ENCODE data around the gene EMC1. TPM values are rescaled to one million over a fixed set of nuclear protein-coding genes. Genes with fewer than 3 reads are reported as not detected.
"Not testable (repeated sequence)": the region's sequence is repeated elsewhere in the genome, so short reads cannot be mapped to it uniquely, and the experiment has no call there.

The EMC1 gene
- total RNA-seq, 2 experiments from 2014 or later: 41.3 to 50.1 TPM

GRCh38 chr1:19269427-19270342 is 18.4 kb upstream of the EMC1 start:
- DNase-seq (ENCODE audit: low spot score); H3K4me2 ChIP-seq (ENCODE audit: low read length); BruUV-seq (replicated peaks); H3K79me2 ChIP-seq (ENCODE audit: insufficient read depth, low read depth, low read length); H2AFZ ChIP-seq (ENCODE audit: low read length); H3K4me1 ChIP-seq (ENCODE audit: insufficient read depth, low read length, poor library complexity, severe bottlenecking); H4K20me1 ChIP-seq (ENCODE audit: insufficient read depth, low read length); H3K27ac ChIP-seq (ENCODE audit: low read depth, low read length, poor library complexity, severe bottlenecking); H3K36me3 ChIP-seq (ENCODE audit: insufficient read depth, low read length); CTCF ChIA-PET (ENCODE audit: unreplicated experiment); H3K9me2 ChIP-seq (ENCODE audit: insufficient read depth, low read length); H3K4me3 ChIP-seq (ENCODE audit: low read depth, low read length, poor library complexity, severe bottlenecking); H3K9me3 ChIP-seq (ENCODE audit: low read length); intact Hi-C loops (cut with micrococcal nuclease; ENCODE audit: unreplicated experiment): not testable (repeated sequence)
- POLR2A ChIA-PET: interaction anchor here (0.6 kb wide), 1 partner anchor 12 kb away, joined by 3 read pairs; no protein-coding TSS in a partner anchor
- peak; percentile 64 for TF ChIP-seq CTCF (conservative IDR thresholded peaks at IDR 0.05; ENCODE audit: low read length)

GRCh38 chr1:19268445-19268844 is 17.1 kb upstream of the EMC1 start:
- Histone ChIP-seq H3K36me3 (ENCODE audit: insufficient read depth, low read length) (no peaks in the 10 kb centered on the region), H3K4me1 (ENCODE audit: insufficient read depth, low read length, poor library complexity, severe bottlenecking) (no peaks in the 10 kb centered on the region), H3K9me2 (ENCODE audit: insufficient read depth, low read length) (no peaks in the 10 kb centered on the region), H3K4me3 (ENCODE audit: low read depth, low read length, poor library complexity, severe bottlenecking) (no peak overlapping the region), H3K9me3 (ENCODE audit: low read length) (no peaks in the 10 kb centered on the region), H3K4me2 (ENCODE audit: low read length) (no peak overlapping the region), H4K20me1 (ENCODE audit: insufficient read depth, low read length) (no peaks in the 10 kb centered on the region), H2AFZ (ENCODE audit: low read length) (no peak overlapping the region), H3K27ac (ENCODE audit: low read depth, low read length, poor library complexity, severe bottlenecking) (no peak overlapping the region), H3K79me2 (ENCODE audit: insufficient read depth, low read depth, low read length) (no peaks in the 10 kb centered on the region)
- DNase-seq (ENCODE audit: low spot score): no peak
- no peak for TF ChIP-seq CTCF (conservative IDR thresholded peaks at IDR 0.05; ENCODE audit: low read length)
- TF ChIP-seq EZH2phosphoT487 (IDR thresholded peaks at IDR 0.05; ENCODE audit: borderline replicate concordance, low read depth, low read length): no peak
- ChIA-PET POLR2A (no interaction called here), CTCF (ENCODE audit: unreplicated experiment) (no interaction called here)
- BruUV-seq (replicated peaks): no TSS peak
- intact Hi-C loops (cut with micrococcal nuclease; ENCODE audit: unreplicated experiment): no loop called here

GRCh38 chr1:19262744-19263143 is 11.4 kb upstream of the EMC1 start:
- Histone ChIP-seq H3K4me1 (ENCODE audit: insufficient read depth, low read length, poor library complexity, severe bottlenecking) (no peaks in the 10 kb centered on the region), H4K20me1 (ENCODE audit: insufficient read depth, low read length) (no peaks in the 10 kb centered on the region), H3K9me3 (ENCODE audit: low read length) (no peaks in the 10 kb centered on the region), H3K27ac (ENCODE audit: low read depth, low read length, poor library complexity, severe bottlenecking) (no peak overlapping the region), H3K79me2 (ENCODE audit: insufficient read depth, low read depth, low read length) (no peaks in the 10 kb centered on the region), H2AFZ (ENCODE audit: low read length) (no peak overlapping the region), H3K4me3 (ENCODE audit: low read depth, low read length, poor library complexity, severe bottlenecking) (no peak overlapping the region), H3K4me2 (ENCODE audit: low read length) (no peak overlapping the region), H3K36me3 (ENCODE audit: insufficient read depth, low read length) (peaks cover 40% of the 10 kb centered on the region), H3K9me2 (ENCODE audit: insufficient read depth, low read length) (no peaks in the 10 kb centered on the region)
- BruUV-seq (replicated peaks): no TSS peak
- TF ChIP-seq CTCF (conservative IDR thresholded peaks at IDR 0.05; ENCODE audit: low read length) (no peak), EZH2phosphoT487 (IDR thresholded peaks at IDR 0.05; ENCODE audit: borderline replicate concordance, low read depth, low read length) (no peak)
- DNase-seq (ENCODE audit: low spot score): no peak
- intact Hi-C loops (cut with micrococcal nuclease; ENCODE audit: unreplicated experiment): no loop called here
- ChIA-PET CTCF (ENCODE audit: unreplicated experiment) (no interaction called here), POLR2A (interaction anchor here (0.6 kb wide), 1 partner anchor 18 kb away, joined by 3 read pairs; no protein-coding TSS in a partner anchor)

Data from OCI-LY7 (cell line).